Heart left ventricle (tissue), 16 donors: ENCODE data around the gene FAM114A1. TPM values are rescaled to one million over a fixed set of nuclear protein-coding genes. Genes with fewer than 3 reads are reported as not detected.

ENCODE experiments used
- ATAC-seq, 4 donors: fragments of 200-7000 bp; cut with Tn5 transposase; one replicate each; pipeline ENCODE4 v1.9.1; 2020 to 2022; ENCODE audit warnings: moderate library complexity in 4 of 4, mild to moderate bottlenecking in 3 of 4, moderate number of reproducible peaks in 1 of 4
- DNase-seq, 5 donors: peaks; one replicate each; pipeline ENCODE4 v3.0.0-alpha.2; 2020
- H3K27ac ChIP-seq, 12 donors: fragments of 200-600 bp; sonication (generic) in 4 of 12; one replicate each; pipeline versions ENCODE4 v1.5.0 to v1.8.0; 2016 to 2022; ENCODE audit warnings: mild to moderate bottlenecking in 2 of 12
- H3K27me3 ChIP-seq, 9 donors: fragments of 200-600 bp; sonication (generic) in 2 of 9; one replicate each; pipeline versions ENCODE4 v1.5.1 to v1.8.0; 2016 to 2022; ENCODE audit warnings: mild to moderate bottlenecking in 3 of 9
- H3K36me3 ChIP-seq, 9 donors: fragments of 200-600 bp; sonication (generic) in 2 of 9; one replicate each; pipeline versions ENCODE4 v1.5.0 to v1.8.0; 2018 to 2022; ENCODE audit warnings: mild to moderate bottlenecking in 2 of 9
- H3K4me1 ChIP-seq, 12 donors: fragments of 200-600 bp; sonication (generic) in 4 of 12; one replicate each; pipeline versions ENCODE4 v1.5.0 to v1.8.0; 2016 to 2022; ENCODE audit warnings: mild to moderate bottlenecking in 3 of 12
- H3K4me3 ChIP-seq, 12 donors: fragments of 200-600 bp; sonication (generic) in 4 of 12; one replicate each; pipeline versions ENCODE4 v1.5.0 to v1.8.0; 2017 to 2022; ENCODE audit warnings: mild to moderate bottlenecking in 9 of 12, moderate library complexity in 4 of 12
- H3K9me3 ChIP-seq, 12 donors: fragments of 200-600 bp; sonication (generic) in 4 of 12; one replicate each; pipeline versions ENCODE4 v1.5.0 to v1.8.0; 2016 to 2022; ENCODE audit warnings: mild to moderate bottlenecking in 1 of 12
- CTCF ChIP-seq, 12 donors: fragments of 200-600 bp; sonication (generic) in 4 of 12; IDR thresholded peaks; one replicate each; pipeline versions ENCODE4 v1.5.0 to v1.8.0; 2018 to 2022; ENCODE audit warnings: antibody characterized with exemption in 12 of 12, mild to moderate bottlenecking in 5 of 12
- POLR2A ChIP-seq, 2 donors: fragments of 450-650 bp; IDR thresholded peaks; one replicate each; pipeline ENCODE4 v1.6.1; 2017; ENCODE audit warnings: antibody characterized with exemption in 2 of 2, mild to moderate bottlenecking in 2 of 2, moderate library complexity in 2 of 2
- WGBS, 4 donors: extraction: QIAGEN DNeasy Blood & Tissue Kit in 2 of 4; methylation state at CpG; one replicate each; pipeline versions ENCODE4 v1.1.5 to v1.1.7; 2013 to 2018; 5-methylcytosine and 5-hydroxymethylcytosine counted together
- intact Hi-C, 10 donors: fragments of 100-400 bp; cut with DNase I; formaldehyde crosslinking; loops; one replicate each; pipeline versions ENCODE4 v1.11.1 to v1.14.2; 2022
- microRNA counts, 2 donors: library from miRNA; unstranded; fragments of <30 nt; microRNA quantifications; one replicate each; lab custom pipeline; 2016
- microRNA-seq, 4 donors: library from miRNA; unstranded; fragments of <30 nt; microRNA quantifications; one replicate each; pipeline versions ENCODE4 to v1.2.0, GENCODE V29; 2017 to 2020
- polyA plus RNA-seq, 2 donors: library from polyadenylated mRNA; stranded (reverse); fragments of 200-250 nt; gene quantifications; one replicate each; pipeline ENCODE4 v1.2.3, GENCODE V29; 2013
- total RNA-seq, 9 donors: library from RNA; depleted of rRNA in 2 of 9; stranded (reverse); fragments of >200 nt in 2 of 9; fragmentation: NEBNext Ultra II Directional in 3 of 9; extraction: Animal tissue kit (Norgen Biotek cat#: 25700) in 3 of 9; gene quantifications; one replicate each; pipeline versions ENCODE4 v1.1.0 to v1.2.4, GENCODE V29; 2016 to 2023
- donor health status: ischemic (EF 13 %, LVEDD 7.1; RV severe dilation, severe dysfunction).
- donor health status: healthy with polysubstance abuse.
- donor health status: DM: no; HTN: yes; CAD: no.
- donor health status: DM: no; HTN: no; CAD: no.
- donor health status: ischemic (EF 25% LVEDD 6.9; RV normal size, moderate dysfunction).
- donor health status: ischemic (EF 25% LVEDD 5.7; RV mildly dilated, moderate dysfunction).
- donor health status: healthy.
- donor health status: DM: yes; HTN: yes; CAD: no.
- donor health status: ischemic (EF 35%, LVEDD 5.7; RV mildly dilated, moderate dysfunction).
- donor health status: nonischemic (EF 11% LVEDD 7.7; RV severe dilation, severe dysfunction).
- donor health status: DM: yes; HTN: yes; CAD: no.
- donor health status: PGD.
- donor health status: ischemic (EF 29% LVEDD 5.4; RV normal size, mild dysfunction).
- donor health status: nonischemic (EF 23%, LVEDD 6.1; RV moderate dilation, normal function).

FAM114A1 gene
- total and polyA plus RNA-seq, 11 donors, result 6.0 to 41.5 (median 23.2) TPM

GRCh38 chr4:38989487-38989886, 121.9 kb downstream of the FAM114A1 start:
- intact Hi-C loops, result no loop called here
- Histone ChIP-seq H3K4me1 (peaks cover 0 to 10% (median 1%) of the 10 kb centered on the region in 12 donors), H3K36me3 (no peaks in the 10 kb centered on the region), H3K4me3 (no peak overlapping the region), H3K27me3 (no peaks in the 10 kb centered on the region), H3K9me3 (no peaks in the 10 kb centered on the region), H3K27ac (no peak overlapping the region)
- DNase-seq (no peak), ATAC-seq (no peak)
- WGBS, 4 donors, result 91 to 97% (median 95%) methylated on average over 6 of the region's 6 CpGs
- no peak for TF ChIP-seq CTCF (IDR thresholded peaks at IDR 0.05)
- no peak for TF ChIP-seq POLR2A (IDR thresholded peaks at IDR 0.05)

- no peaks in the 10 kb centered on the region for H3K27me3 ChIP-seq
- H3K4me3 ChIP-seq, result no peak overlapping the region
- no peak overlapping the region for H3K27ac ChIP-seq
- TF ChIP-seq POLR2A (IDR thresholded peaks at IDR 0.05) (no peak), CTCF (IDR thresholded peaks at IDR 0.05) (no peak)
- WGBS, 4 donors, result 82 to 97% (median 90%) methylated on average over 5 of the region's 5 CpGs
- no peak for DNase-seq
- ATAC-seq, result no peak
- H3K9me3 ChIP-seq, result no peaks in the 10 kb centered on the region
- no peaks in the 10 kb centered on the region for H3K36me3 ChIP-seq
- intact Hi-C loops, result no loop called here
- H3K4me1 ChIP-seq, result peaks cover 0 to 10% (median 1%) of the 10 kb centered on the region in 12 donors
Observed at GRCh38 chr4:38990241-38990640, 122.6 kb downstream of the FAM114A1 start.

DNA sequence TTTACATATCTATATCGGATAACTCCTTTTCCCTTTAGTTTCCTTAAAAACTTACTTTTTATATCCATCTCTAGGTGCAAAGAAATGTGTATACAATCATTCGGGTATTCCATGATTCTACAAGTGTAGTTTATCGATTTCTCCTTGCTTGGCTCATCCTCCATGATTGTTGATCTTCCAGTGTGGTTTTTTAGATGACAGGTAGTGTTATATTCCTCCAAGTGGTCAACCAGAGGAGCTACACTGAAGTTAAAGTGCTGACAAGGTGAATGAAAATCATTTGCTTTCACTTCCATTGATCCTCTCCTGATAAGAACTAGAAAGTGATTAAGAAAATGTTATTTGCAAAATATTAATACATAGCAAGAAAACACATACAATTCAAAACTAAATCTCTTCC, 126.1 kb downstream of the FAM114A1 start:
- WGBS, 4 donors, result 93 to 95% (median 94%) methylated on average over 3 of the region's 3 CpGs
- no peaks in the 10 kb centered on the region for H3K4me1 ChIP-seq
- intact Hi-C loops, result no loop called here
- TF ChIP-seq POLR2A (IDR thresholded peaks at IDR 0.05) (no peak), CTCF (IDR thresholded peaks at IDR 0.05) (no peak)
- H3K27ac ChIP-seq, result no peak overlapping the region
- DNase-seq (no peak), ATAC-seq (no peak)
- no peak overlapping the region for H3K4me3 ChIP-seq
- H3K27me3 ChIP-seq, result no peaks in the 10 kb centered on the region
- H3K36me3 ChIP-seq, result no peaks in the 10 kb centered on the region
- no peaks in the 10 kb centered on the region for H3K9me3 ChIP-seq

DNA sequence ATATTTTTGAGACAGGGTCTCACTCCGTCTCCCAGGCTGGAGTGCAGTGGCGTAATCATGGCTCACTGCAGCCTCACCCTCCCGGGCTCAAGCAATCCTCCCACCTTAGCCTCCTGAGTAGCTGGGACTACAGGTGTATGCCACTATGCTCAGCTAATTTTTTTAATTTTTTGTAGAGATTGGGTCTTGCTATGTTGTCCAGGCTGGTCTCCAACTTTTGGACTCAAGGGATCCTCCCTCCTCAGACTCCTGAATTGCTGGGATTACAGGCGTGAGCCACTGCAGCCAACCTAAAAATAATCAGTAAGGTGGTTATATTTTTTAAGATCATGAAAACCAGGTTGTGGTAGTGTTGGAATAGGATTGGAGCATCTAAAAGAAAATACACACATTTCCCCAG, 126.5 kb downstream of the FAM114A1 start:
- Histone ChIP-seq H3K4me1 (no peaks in the 10 kb centered on the region), H3K27me3 (no peaks in the 10 kb centered on the region), H3K36me3 (no peaks in the 10 kb centered on the region), H3K9me3 (peaks cover 0 to 2% (median 0%) of the 10 kb centered on the region in 12 donors), H3K27ac (no peak overlapping the region), H3K4me3 (no peak overlapping the region)
- no peak for DNase-seq
- TF ChIP-seq POLR2A (IDR thresholded peaks at IDR 0.05), result no peak
- TF ChIP-seq CTCF (IDR thresholded peaks at IDR 0.05), result no peak
- intact Hi-C loops, result no loop called here
- 93 to 97% (median 95%) methylated on average over 4 of the region's 4 CpGs for WGBS, 4 donors
- ATAC-seq, result no peak

MicroRNAs encoded within 50 kb of the gene (microRNA counts, 767-probe panel; counts per million panel counts)
- 3,368 to 3,767 counts per million in 2 donors for microRNA hsa-miR-574-3p (lab: Ali Mortazavi, UCI)
- microRNA hsa-miR-574-5p (lab: Ali Mortazavi, UCI), result 2,892 to 3,042 counts per million in 2 donors

Small RNAs within 50 kb of the gene (microRNA-seq; reads per million reads assigned to microRNA genes)
- gene MIR574, result 163 to 747 (median 311) reads per million in 4 donors

Other genes with a start within 250 kb of the FAM114A1 start
- gene KLF3, start 203.6 kb upstream of the FAM114A1 start, total RNA-seq, result 10 to 100 TPM; 17.8 to 36.4 (median 21.1) TPM
- 10 to 100 TPM in 1 of 2 donors, 1 to 10 TPM in 1; 7.4 to 16.0 TPM for gene KLF3, start 203.6 kb upstream of the FAM114A1 start, polyA plus RNA-seq
- gene TLR10, start 84.8 kb upstream of the FAM114A1 start, total RNA-seq, result under 1 TPM in 2 of 9 donors, not detected in 7; 0.18 to 0.24 TPM
- not detected for gene TLR10, start 84.8 kb upstream of the FAM114A1 start, polyA plus RNA-seq
- gene TLR1, start 63.0 kb upstream of the FAM114A1 start, total RNA-seq, result 10 to 100 TPM in 2 of 9 donors, 1 to 10 TPM in 7; 2.3 to 31.8 (median 3.1) TPM
- under 1 TPM; 0.34 to 0.78 TPM for gene TLR1, start 63.0 kb upstream of the FAM114A1 start, polyA plus RNA-seq
- gene TLR6, start 11.0 kb upstream of the FAM114A1 start, total RNA-seq, result 1 to 10 TPM in 8 of 9 donors, under 1 TPM in 1; 0.83 to 9.8 (median 1.2) TPM
- gene TLR6, start 11.0 kb upstream of the FAM114A1 start, polyA plus RNA-seq, result under 1 TPM; 0.15 to 0.22 TPM
- gene TMEM156, start 164.6 kb downstream of the FAM114A1 start, total RNA-seq, result 1 to 10 TPM in 1 of 9 donors, under 1 TPM in 1, not detected in 7; 0.14 to 2.3 TPM
- gene TMEM156, start 164.6 kb downstream of the FAM114A1 start, polyA plus RNA-seq, result under 1 TPM in 1 of 2 donors, not detected in 1; 0.06 TPM
- gene KLHL5, start 194.4 kb downstream of the FAM114A1 start, total RNA-seq, result 10 to 100 TPM in 7 of 9 donors, 1 to 10 TPM in 2; 8.6 to 28.5 (median 14.9) TPM
- gene KLHL5, start 194.4 kb downstream of the FAM114A1 start, polyA plus RNA-seq, result 10 to 100 TPM in 1 of 2 donors, 1 to 10 TPM in 1; 3.3 to 10.7 TPM